CD1c-positive myeloid dendritic cell (primary cell): ENCODE data around the gene CORO2B.
"Not testable (repeated sequence)": the region's sequence is repeated elsewhere in the genome, so short reads cannot be mapped to it uniquely, and the experiment has no call there.

Experiments used
- DNase-seq: peaks from one replicate; pipeline ENCODE4 v3.0.0-alpha.2; 2016; ENCODE audit errors: extremely low spot score

The CORO2B gene

GRCh38 chr15:68726246-68726645 lies 147.5 kb downstream of the CORO2B start:
- no peak for DNase-seq

GRCh38 chr15:68729789-68730411 lies 151.1 kb downstream of the CORO2B start:
- no peak for DNase-seq

- peak; percentile 57 for DNase-seq
These were observed 151.7 kb downstream of the CORO2B start for GRCh38 chr15:68730471-68730919.

- no peak for DNase-seq
These were observed 152.4 kb downstream of the CORO2B start for GRCh38 chr15:68730976-68731897.

- no peak for DNase-seq
These were observed 153.7 kb downstream of the CORO2B start for GRCh38 chr15:68732451-68732850.

GRCh38 chr15:68733666-68734065 lies 154.9 kb downstream of the CORO2B start:
- DNase-seq, result no peak

- no peak for DNase-seq
These were observed 155.6 kb downstream of the CORO2B start for GRCh38 chr15:68734352-68734751.

- no peak for DNase-seq
These were observed 156.1 kb downstream of the CORO2B start for GRCh38 chr15:68734881-68735280.

- DNase-seq, result no peak
These were observed 156.8 kb downstream of the CORO2B start for GRCh38 chr15:68735610-68736009.

- DNase-seq, result no peak
These were observed 160.7 kb downstream of the CORO2B start for GRCh38 chr15:68739390-68740080.

GRCh38 chr15:68743256-68743655 lies 164.5 kb downstream of the CORO2B start:
- DNase-seq, result no peak

- DNase-seq, result no peak
These were observed 170.6 kb downstream of the CORO2B start for GRCh38 chr15:68749365-68749764.

GRCh38 chr15:68749793-68750192 lies 171.0 kb downstream of the CORO2B start:
- DNase-seq, result no peak

- no peak for DNase-seq
These were observed 172.8 kb downstream of the CORO2B start for GRCh38 chr15:68751622-68752021.

- DNase-seq, result no peak
These were observed 176.9 kb downstream of the CORO2B start for GRCh38 chr15:68755731-68756130.

GRCh38 chr15:68759982-68760579 lies 181.3 kb downstream of the CORO2B start:
- DNase-seq, result not testable (repeated sequence)

- no peak for DNase-seq
These were observed 184.3 kb downstream of the CORO2B start for GRCh38 chr15:68763063-68763462.

- DNase-seq, result no peak
These were observed 185.3 kb downstream of the CORO2B start for GRCh38 chr15:68764090-68764489.

- no peak for DNase-seq
These were observed 187.0 kb downstream of the CORO2B start for GRCh38 chr15:68765602-68766368.

- DNase-seq, result no peak
These were observed 189.0 kb downstream of the CORO2B start for GRCh38 chr15:68767833-68768232.

GRCh38 chr15:68768321-68768720 lies 189.5 kb downstream of the CORO2B start:
- DNase-seq, result no peak
